ENCODE results near the gene TRAF5.

GRCh38 chr1:211345719-211346118 lies 19.1 kb downstream of the TRAF5 start:
- TF ChIP-seq CTCF (conservative IDR thresholded peaks at IDR 0.05; ENCODE audit: low read length) (no peak), EZH2phosphoT487 (IDR thresholded peaks at IDR 0.05; ENCODE audit: borderline replicate concordance) (no peak)
